Tibial nerve (tissue), 4 donors: ENCODE measurements around the gene FAM114A1. TPM values are rescaled to one million over a fixed set of nuclear protein-coding genes. Genes with fewer than 3 reads are reported as not detected.

ENCODE experiments used
- DNase-seq, 2 donors: peaks; one replicate each; pipeline ENCODE4 v3.0.0-alpha.2; 2019; ENCODE audit warnings: low spot score in 2 of 2
- H3K27ac ChIP-seq, 4 donors: fragments of 200-600 bp; sonication (generic) in 3 of 4; one replicate each; pipeline ENCODE4 v1.5.1; 2017 to 2019; ENCODE audit warnings: mild to moderate bottlenecking in 1 of 4
- H3K27me3 ChIP-seq, 2 donors: fragments of 200-600 bp; sonication (generic) in 1 of 2; one replicate each; pipeline versions ENCODE4 v1.5.1 to v1.6.0; 2017 to 2019
- H3K36me3 ChIP-seq, 3 donors: fragments of 200-600 bp; sonication (generic); one replicate each; pipeline ENCODE4 v1.5.1; 2018 to 2019
- H3K4me1 ChIP-seq, 4 donors: fragments of 200-600 bp; sonication (generic) in 3 of 4; one replicate each; pipeline ENCODE4 v1.5.1; 2017 to 2019
- H3K4me3 ChIP-seq, 4 donors: fragments of 200-600 bp; sonication (generic) in 3 of 4; one replicate each; pipeline ENCODE4 v1.5.1; 2017 to 2019; ENCODE audit warnings: mild to moderate bottlenecking in 1 of 4, moderate library complexity in 1 of 4
- H3K9me3 ChIP-seq, 4 donors: fragments of 200-600 bp; sonication (generic) in 3 of 4; one replicate each; pipeline ENCODE4 v1.5.1; 2017 to 2019
- EP300 ChIP-seq, 2 donors: sonication (generic); formaldehyde crosslinking; IDR thresholded peaks; one replicate each; pipeline ENCODE4 v1.6.1; 2017; ENCODE audit warnings: antibody characterized with exemption in 2 of 2, mild to moderate bottlenecking in 1 of 2
- POLR2A ChIP-seq, 2 donors: fragments of 450-650 bp; IDR thresholded peaks; one replicate each; pipeline ENCODE4 v1.6.1; 2017; ENCODE audit warnings: antibody characterized with exemption in 2 of 2, mild to moderate bottlenecking in 2 of 2, moderate library complexity in 2 of 2
- WGBS, 2 donors: methylation state at CpG; one replicate each; pipeline ENCODE4 v1.1.5; 2018; 5-methylcytosine and 5-hydroxymethylcytosine counted together
- total RNA-seq, 4 donors: library from RNA; depleted of rRNA; stranded (reverse); fragments of >200 nt; gene quantifications; one replicate each; pipeline ENCODE4 v1.1.0, GENCODE V29; 2016
- TF ChIP-seq, protein P1 (sequence below), 5 experiments: fragments of 200-600 bp in 3 of 5; fragments of 450-650 bp in 2 of 5; sonication (generic) in 3 of 5; IDR thresholded peaks; one replicate each; pipeline ENCODE4 v1.5.1; 2016 to 2019; ENCODE audit warnings: antibody characterized with exemption in 5 of 5, mild to moderate bottlenecking in 3 of 5, moderate library complexity in 2 of 5

Gene FAM114A1
- total RNA-seq, 4 donors from 2014 or later: 70.4 to 111 (median 98.2) TPM

DNA sequence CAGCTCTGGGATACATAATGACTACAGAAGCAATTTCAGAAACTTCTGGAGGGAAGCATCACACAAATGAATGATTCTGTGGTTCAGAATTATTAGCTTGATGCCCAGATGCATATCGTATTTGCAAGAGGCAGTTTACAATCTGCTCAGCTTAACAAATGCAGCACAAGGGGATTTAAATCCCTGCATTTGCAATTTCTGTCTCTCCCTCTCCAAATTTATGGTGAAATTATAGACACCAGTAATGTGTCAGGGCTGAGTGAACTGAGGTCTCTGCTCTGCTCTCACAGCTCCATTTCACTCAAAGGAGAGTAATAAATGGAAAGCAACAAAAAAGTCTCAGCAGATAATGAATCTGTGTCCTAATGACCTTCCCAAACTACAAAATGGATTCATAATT is 84.4 kb downstream of the FAM114A1 start:
- 19 to 50% methylated on average over 1 of the region's 1 CpG for whole genome bisulfite sequencing, 2 donors
- Histone ChIP-seq H3K4me3 (no peak overlapping the region), H3K36me3 (no peaks in the 10 kb centered on the region), H3K27me3 (no peaks in the 10 kb centered on the region), H3K27ac (no peak overlapping the region), H3K4me1 (peaks cover 0 to 13% (median 9%) of the 10 kb centered on the region in 4 donors), H3K9me3 (no peaks in the 10 kb centered on the region)
- DNase-seq: no peak
- TF ChIP-seq, protein P1, sequence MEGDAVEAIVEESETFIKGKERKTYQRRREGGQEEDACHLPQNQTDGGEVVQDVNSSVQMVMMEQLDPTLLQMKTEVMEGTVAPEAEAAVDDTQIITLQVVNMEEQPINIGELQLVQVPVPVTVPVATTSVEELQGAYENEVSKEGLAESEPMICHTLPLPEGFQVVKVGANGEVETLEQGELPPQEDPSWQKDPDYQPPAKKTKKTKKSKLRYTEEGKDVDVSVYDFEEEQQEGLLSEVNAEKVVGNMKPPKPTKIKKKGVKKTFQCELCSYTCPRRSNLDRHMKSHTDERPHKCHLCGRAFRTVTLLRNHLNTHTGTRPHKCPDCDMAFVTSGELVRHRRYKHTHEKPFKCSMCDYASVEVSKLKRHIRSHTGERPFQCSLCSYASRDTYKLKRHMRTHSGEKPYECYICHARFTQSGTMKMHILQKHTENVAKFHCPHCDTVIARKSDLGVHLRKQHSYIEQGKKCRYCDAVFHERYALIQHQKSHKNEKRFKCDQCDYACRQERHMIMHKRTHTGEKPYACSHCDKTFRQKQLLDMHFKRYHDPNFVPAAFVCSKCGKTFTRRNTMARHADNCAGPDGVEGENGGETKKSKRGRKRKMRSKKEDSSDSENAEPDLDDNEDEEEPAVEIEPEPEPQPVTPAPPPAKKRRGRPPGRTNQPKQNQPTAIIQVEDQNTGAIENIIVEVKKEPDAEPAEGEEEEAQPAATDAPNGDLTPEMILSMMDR (IDR thresholded peaks at IDR 0.05): no peak
- TF ChIP-seq EP300 (IDR thresholded peaks at IDR 0.05): no peak
- TF ChIP-seq POLR2A (IDR thresholded peaks at IDR 0.05): no peak

DNA sequence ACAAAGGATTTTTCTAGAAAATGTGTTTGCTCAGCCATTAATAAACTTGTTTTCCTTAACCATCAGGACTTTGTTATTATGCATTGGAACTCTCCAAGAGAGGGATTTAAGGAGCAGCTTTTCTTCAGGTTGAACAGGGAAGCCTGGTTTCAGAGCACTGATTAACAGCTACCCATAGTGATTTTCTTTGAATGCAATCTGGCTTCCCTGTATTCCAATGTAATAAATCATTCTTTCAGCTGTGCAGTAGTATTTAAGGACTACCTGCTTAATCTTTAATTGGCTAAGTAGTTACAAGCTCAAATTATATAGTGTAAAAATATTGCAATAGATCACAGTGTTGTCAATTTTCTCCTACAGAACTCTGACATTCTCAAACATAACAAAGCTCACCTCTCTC is 87.1 kb downstream of the FAM114A1 start:
- Histone ChIP-seq H3K9me3 (no peaks in the 10 kb centered on the region), H3K36me3 (no peaks in the 10 kb centered on the region), H3K4me1 (peaks cover 0 to 3% (median 0%) of the 10 kb centered on the region in 4 donors), H3K27ac (no peak overlapping the region), H3K4me3 (no peak overlapping the region), H3K27me3 (no peaks in the 10 kb centered on the region)
- TF ChIP-seq POLR2A (IDR thresholded peaks at IDR 0.05) (no peak), EP300 (IDR thresholded peaks at IDR 0.05) (no peak)
- TF ChIP-seq, protein P1 (IDR thresholded peaks at IDR 0.05): no peak
- no peak for DNase-seq

DNA sequence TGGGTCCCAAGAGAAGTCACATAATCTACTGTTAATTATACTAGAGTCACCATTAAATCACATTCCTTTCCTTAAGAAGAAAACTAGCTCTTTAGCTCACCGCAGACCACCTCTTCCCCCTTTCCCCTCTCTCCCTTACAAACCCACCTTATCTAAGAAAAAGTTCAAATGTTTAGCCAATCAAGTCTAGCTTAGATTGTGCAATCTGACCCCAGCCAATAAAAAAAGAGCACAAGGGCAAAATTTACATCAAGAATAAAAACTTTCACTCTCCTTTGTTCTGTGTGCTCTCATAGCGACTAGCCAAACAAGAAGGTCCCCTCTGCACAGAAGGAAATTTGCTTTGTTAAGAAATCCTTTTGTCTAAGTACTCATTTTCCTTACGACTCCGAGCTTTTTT is 88.4 kb downstream of the FAM114A1 start:
- Histone ChIP-seq H3K4me1 (peaks cover 0 to 3% (median 0%) of the 10 kb centered on the region in 4 donors), H3K4me3 (no peak overlapping the region), H3K27me3 (no peaks in the 10 kb centered on the region), H3K9me3 (no peaks in the 10 kb centered on the region), H3K36me3 (no peaks in the 10 kb centered on the region), H3K27ac (no peak overlapping the region)
- 60 to 73% methylated on average over 4 of the region's 4 CpGs for WGBS, 2 donors
- TF ChIP-seq, protein P1 (IDR thresholded peaks at IDR 0.05): no peak
- TF ChIP-seq EP300 (IDR thresholded peaks at IDR 0.05) (no peak), POLR2A (IDR thresholded peaks at IDR 0.05) (no peak)
- DNase-seq: no peak

DNA sequence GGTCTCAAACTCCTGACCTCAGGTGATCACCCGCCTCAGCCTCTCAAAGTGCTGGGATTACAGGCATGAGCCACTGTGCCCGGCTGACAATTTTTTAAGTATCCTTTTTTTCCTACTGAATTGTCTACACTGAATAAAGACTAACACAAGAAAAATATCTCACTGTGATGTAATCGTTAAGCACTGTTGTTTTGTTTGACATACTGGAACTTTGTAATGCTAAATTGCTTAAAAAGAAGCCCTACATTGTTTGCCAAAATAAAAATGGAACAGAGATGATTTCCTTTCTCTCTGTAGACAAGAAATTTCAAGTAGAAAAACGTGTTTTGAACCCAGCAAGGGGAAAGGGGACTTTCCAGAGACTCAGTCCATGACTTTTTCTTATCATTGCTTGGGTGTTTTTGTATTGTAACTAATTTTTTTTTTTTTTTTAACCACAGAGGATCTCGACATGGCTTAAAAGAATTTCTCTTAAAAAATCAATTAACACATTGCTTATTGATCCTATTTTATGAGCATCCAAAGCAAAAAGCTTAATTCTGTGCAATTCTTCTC is 89.7 kb downstream of the FAM114A1 start:
- TF ChIP-seq EP300 (IDR thresholded peaks at IDR 0.05): no peak
- TF ChIP-seq, protein P1 (IDR thresholded peaks at IDR 0.05): no peak
- no peaks in the 10 kb centered on the region for H3K36me3 ChIP-seq
- H3K27me3 ChIP-seq: no peaks in the 10 kb centered on the region
- H3K4me1 ChIP-seq: peaks cover 0 to 3% (median 0%) of the 10 kb centered on the region in 4 donors
- no peaks in the 10 kb centered on the region for H3K9me3 ChIP-seq
- no peak overlapping the region for H3K27ac ChIP-seq
- H3K4me3 ChIP-seq: no peak overlapping the region
- WGBS, 2 donors: 26 to 33% methylated on average over 5 of the region's 5 CpGs
- no peak for DNase-seq

DNA sequence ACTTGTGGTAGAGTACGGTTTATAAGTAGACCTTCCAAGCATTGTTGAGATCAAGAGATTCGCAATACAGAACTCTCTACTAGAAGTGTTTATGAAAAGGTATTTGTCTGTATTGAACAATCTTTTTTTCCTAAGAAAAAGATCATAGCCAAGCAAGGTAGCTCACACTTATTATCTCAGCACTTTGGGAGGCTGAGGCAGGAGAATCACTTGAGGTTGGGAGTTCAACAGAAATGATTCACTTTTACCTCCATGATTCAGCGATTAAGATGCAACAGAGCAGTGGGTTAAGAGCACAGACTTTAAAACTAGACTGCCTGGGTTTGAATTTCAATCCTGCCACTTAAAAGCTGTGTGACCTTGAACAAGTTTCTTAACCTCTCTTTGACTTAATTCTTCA is 90.3 kb downstream of the FAM114A1 start:
- Histone ChIP-seq H3K4me1 (peaks cover 0 to 3% (median 0%) of the 10 kb centered on the region in 4 donors), H3K4me3 (no peak overlapping the region), H3K27ac (no peak overlapping the region), H3K36me3 (no peaks in the 10 kb centered on the region), H3K27me3 (no peaks in the 10 kb centered on the region), H3K9me3 (no peaks in the 10 kb centered on the region)
- DNase-seq: no peak
- TF ChIP-seq POLR2A (IDR thresholded peaks at IDR 0.05) (no peak), EP300 (IDR thresholded peaks at IDR 0.05) (no peak)
- TF ChIP-seq, protein P1 (IDR thresholded peaks at IDR 0.05): no peak
- 86 to 96% methylated on average over 3 of the region's 3 CpGs for WGBS, 2 donors
